ENCODE data around the gene LDLRAD3.
"Not testable (repeated sequence)": the region's sequence is repeated elsewhere in the genome, so short reads cannot be mapped to it uniquely, and the experiment has no call there.

GRCh38 chr11:36013446-36013845, 69.6 kb downstream of the LDLRAD3 start:
- not testable (repeated sequence) for TF ChIP-seq CTCF (IDR thresholded peaks at IDR 0.05; ENCODE audit: insufficient read depth, low read depth, low read length); EZH2 (IDR thresholded peaks at IDR 0.05; ENCODE audit: insufficient read depth, low read length)
